Esophagus muscularis mucosa (tissue), 3 donors: ENCODE results near the gene STT3B.

Source experiments
- CTCF ChIP-seq, 3 experiments: fragments of 200-600 bp in 2 of 3; fragments of 450-650 bp in 1 of 3; sonication (generic) in 2 of 3; IDR thresholded peaks; one replicate each; pipeline ENCODE4 v1.5.1; 2017 to 2019; ENCODE audit warnings: antibody characterized with exemption in 3 of 3, mild to moderate bottlenecking in 2 of 3, moderate library complexity in 1 of 3
- POLR2A ChIP-seq: fragments of 450-650 bp; IDR thresholded peaks from one replicate; pipeline ENCODE4 v1.6.1; 2017; ENCODE audit warnings: antibody characterized with exemption, moderate library complexity, mild to moderate bottlenecking, low read depth

- TF ChIP-seq POLR2A (no peak), CTCF (IDR thresholded peaks at IDR 0.05) (no peak)
Observed at GRCh38 chr3:31488475-31489017, 44.2 kb upstream of the STT3B start.
